ENCODE results near the gene BCAR1. TPM values are rescaled to one million over a fixed set of nuclear protein-coding genes. Genes with fewer than 3 reads are reported as not detected.

The BCAR1 gene
- total RNA-seq, 4 donors from 2014 or later: 14.1 to 34.1 (median 16.1) TPM

GRCh38 chr16:75256696-75257343 lies 5.4 kb upstream of the BCAR1 start:
- TF ChIP-seq, protein P1, sequence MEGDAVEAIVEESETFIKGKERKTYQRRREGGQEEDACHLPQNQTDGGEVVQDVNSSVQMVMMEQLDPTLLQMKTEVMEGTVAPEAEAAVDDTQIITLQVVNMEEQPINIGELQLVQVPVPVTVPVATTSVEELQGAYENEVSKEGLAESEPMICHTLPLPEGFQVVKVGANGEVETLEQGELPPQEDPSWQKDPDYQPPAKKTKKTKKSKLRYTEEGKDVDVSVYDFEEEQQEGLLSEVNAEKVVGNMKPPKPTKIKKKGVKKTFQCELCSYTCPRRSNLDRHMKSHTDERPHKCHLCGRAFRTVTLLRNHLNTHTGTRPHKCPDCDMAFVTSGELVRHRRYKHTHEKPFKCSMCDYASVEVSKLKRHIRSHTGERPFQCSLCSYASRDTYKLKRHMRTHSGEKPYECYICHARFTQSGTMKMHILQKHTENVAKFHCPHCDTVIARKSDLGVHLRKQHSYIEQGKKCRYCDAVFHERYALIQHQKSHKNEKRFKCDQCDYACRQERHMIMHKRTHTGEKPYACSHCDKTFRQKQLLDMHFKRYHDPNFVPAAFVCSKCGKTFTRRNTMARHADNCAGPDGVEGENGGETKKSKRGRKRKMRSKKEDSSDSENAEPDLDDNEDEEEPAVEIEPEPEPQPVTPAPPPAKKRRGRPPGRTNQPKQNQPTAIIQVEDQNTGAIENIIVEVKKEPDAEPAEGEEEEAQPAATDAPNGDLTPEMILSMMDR (IDR thresholded peaks at IDR 0.05; ENCODE audit: low read depth): no peak

- TF ChIP-seq, protein P1 (IDR thresholded peaks at IDR 0.05; ENCODE audit: low read depth): no peak
Measured at GRCh38 chr16:75256059-75256571, 4.7 kb upstream of the BCAR1 start.

DNA sequence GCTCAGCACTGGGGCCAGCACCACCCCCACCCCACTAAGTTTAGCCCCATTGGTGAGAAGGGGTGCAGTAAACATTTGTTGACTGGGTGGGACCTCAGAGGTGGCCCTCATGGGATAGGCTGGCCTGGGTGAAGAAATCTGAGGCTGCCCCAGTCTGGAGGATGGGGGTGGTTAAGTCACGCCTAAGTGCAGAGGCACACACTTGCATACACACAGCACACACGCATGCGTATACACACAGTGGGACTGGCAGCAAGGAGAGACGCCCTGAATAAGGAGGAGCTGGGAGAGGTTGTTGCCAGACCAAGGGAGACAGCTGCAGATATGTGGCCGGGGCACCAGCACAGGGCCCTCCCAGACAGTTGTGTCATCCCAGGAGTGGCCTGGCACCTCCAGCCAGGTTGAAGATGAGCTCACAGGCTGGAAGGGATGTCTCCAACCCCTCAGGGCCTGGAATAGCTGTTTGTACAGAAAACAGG lies 3.0 kb upstream of the BCAR1 start:
- TF ChIP-seq, protein P1 (IDR thresholded peaks at IDR 0.05; ENCODE audit: low read depth): no peak

DNA sequence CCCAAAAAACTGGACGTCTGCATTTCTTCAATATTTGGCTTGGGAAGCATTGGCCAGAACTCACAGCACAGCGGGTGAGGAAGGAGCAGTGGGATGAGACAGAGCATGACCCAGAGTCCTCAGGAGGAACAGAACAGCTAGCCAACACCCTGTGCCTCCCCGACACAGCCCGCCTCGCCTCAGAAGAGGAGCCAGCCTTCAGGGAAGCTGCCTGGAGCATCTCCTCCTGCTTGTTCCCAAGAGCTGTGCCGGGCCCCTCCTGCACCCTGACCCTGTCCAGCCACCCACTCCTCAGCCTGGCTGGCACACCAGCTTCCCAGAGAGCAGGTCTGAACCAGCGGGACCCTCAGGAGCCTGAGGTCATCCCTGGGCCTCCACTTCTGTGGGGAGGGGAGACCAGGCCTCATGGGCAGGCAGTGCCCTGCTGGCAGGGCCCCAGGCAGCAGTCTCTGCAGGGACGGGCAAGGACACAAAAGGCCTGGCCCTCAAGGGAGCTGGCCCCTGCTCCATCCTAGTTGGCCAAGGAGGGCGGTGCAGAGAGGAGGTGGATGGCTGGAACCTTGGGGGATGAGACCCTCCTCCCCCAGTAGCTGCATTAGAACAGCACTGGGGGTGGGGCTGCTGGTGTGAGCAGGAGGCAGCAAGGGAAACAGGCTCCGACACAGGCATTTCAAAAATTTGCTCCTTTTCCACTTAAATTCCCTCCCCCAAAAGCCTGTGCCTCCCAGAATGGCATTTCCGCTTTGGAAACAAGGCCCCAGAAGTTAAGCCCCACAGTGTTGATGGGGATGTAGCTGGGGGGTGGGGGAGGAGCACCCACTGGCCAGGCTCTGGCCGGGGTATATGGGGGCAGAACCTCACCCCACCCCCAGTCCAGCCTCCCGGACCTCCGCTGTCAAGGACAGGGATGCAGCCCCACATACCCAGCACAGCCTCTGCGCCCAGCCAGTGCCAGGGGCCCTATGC lies 1.8 kb upstream of the BCAR1 start:
- TF ChIP-seq, protein P1 (IDR thresholded peaks at IDR 0.05; ENCODE audit: low read depth): no peak

GRCh38 chr16:75252049-75252864 lies 833 bp upstream of the BCAR1 start:
- TF ChIP-seq, protein P1 (IDR thresholded peaks at IDR 0.05; ENCODE audit: low read depth): no peak

DNA sequence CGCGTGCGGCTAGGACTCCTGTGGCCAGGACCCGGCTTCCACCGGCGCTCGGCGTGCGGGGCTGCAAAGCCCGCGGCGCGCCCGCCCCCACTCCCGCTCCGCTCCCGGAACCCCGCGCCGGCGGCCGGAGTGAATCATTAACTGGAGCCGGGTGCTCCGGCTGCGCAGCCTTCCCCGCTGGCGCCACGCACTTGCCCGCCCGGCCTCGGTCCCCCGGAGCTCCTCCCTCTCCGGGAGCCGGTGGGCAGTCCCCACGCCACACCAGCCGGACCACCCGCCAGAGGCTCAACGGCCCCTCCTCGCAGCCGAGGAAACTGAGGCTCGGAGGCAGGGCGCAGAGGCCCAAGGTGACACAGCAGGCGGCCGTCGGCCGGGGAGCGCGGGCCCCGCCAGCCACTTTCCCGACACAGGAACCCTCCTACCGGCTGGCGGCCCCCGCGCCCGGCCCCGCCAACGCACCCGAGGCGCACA lies 580 bp downstream of the BCAR1 start:
- TF ChIP-seq, protein P1 (IDR thresholded peaks at IDR 0.05; ENCODE audit: low read depth): no peak
